VCaP (cell line): Measurements from ENCODE around the gene SLC4A1AP.
A peak's percentile ranks its signal among the peaks of the same experiment; 100 is the strongest.

Experiments used
- H3K27ac ChIP-seq: fragments of 450-650 bp; 2 replicates; pipeline ENCODE4 v1.5.1; 2017
- TF ChIP-seq, protein P1 (sequence below): fragments of 450-650 bp; conservative IDR thresholded peaks from 2 replicates; pipeline ENCODE4 v1.5.1; 2017; ENCODE audit warnings: mild to moderate bottlenecking, moderate library complexity

Gene SLC4A1AP

GRCh38 chr2:27655155-27655951 lies 8.3 kb upstream of the SLC4A1AP start:
- no peak overlapping the region for H3K27ac ChIP-seq
- TF ChIP-seq, protein P1, sequence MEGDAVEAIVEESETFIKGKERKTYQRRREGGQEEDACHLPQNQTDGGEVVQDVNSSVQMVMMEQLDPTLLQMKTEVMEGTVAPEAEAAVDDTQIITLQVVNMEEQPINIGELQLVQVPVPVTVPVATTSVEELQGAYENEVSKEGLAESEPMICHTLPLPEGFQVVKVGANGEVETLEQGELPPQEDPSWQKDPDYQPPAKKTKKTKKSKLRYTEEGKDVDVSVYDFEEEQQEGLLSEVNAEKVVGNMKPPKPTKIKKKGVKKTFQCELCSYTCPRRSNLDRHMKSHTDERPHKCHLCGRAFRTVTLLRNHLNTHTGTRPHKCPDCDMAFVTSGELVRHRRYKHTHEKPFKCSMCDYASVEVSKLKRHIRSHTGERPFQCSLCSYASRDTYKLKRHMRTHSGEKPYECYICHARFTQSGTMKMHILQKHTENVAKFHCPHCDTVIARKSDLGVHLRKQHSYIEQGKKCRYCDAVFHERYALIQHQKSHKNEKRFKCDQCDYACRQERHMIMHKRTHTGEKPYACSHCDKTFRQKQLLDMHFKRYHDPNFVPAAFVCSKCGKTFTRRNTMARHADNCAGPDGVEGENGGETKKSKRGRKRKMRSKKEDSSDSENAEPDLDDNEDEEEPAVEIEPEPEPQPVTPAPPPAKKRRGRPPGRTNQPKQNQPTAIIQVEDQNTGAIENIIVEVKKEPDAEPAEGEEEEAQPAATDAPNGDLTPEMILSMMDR, result no peak

GRCh38 chr2:27661371-27661770 lies 2.3 kb upstream of the SLC4A1AP start:
- TF ChIP-seq, protein P1, result no peak
- no peak overlapping the region for H3K27ac ChIP-seq

- TF ChIP-seq, protein P1, result no peak
- H3K27ac ChIP-seq, result peak overlapping the region; percentile 93
These were observed 475 bp downstream of the SLC4A1AP start for GRCh38 chr2:27664154-27664574.

DNA sequence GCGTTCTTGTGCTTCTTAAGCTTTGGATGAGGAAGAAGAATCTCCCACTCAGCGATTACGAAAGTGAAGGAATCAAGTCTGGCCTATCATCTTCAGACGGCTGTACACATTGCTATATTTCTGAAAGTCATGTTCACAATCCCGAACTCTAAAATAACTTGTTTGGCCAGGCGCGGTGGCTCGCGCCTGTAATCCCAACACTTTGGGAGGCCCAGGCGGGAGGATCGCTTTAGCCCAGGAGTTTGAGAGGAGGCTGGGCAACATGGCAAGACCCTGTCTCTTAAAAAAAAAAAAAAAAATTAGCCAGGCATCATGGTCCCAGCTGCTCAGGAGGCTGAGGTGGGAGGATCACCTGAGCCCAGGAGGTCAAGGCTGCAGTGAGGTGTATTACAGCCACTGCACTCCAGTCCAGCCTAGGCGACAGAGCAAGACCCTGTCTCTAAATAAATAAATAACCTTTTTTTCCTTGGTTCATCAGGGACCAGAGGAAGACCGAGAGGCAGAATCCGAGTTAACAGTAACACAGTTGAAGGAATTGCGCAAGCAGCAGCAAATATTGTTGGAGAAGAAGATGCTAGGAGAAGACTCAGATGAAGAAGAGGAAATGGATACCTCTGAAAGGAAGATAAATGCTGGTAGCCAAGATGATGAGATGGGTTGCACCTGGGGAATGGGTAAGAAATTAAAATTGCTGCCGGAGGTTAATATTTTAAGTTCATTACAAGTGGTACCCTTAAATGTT lies 1.1 kb downstream of the SLC4A1AP start:
- TF ChIP-seq, protein P1, result no peak
- peak overlapping the region; percentile 93; the same call in 1 of the 2 replicates for H3K27ac ChIP-seq

DNA sequence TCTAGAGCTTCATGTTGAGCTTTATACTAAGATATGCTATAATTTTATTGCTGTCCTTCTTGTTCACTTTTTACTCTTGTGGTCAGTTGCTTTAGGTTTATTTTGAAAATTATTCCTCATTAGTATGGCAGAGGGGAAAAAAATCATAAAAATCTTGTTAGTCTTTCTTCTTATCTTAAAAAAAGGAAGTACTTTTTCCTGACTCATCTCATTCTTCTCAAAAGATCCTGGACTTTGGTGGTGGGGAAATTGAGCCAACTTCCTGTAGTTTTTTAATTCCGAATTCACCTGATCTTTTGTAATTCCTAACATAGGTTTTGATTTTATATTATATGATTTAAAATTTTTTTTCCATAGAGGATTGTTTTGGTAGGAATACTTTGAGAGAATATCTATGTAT lies 3.8 kb downstream of the SLC4A1AP start:
- no peak overlapping the region for H3K27ac ChIP-seq
- TF ChIP-seq, protein P1, result no peak

- no peak overlapping the region for H3K27ac ChIP-seq
- TF ChIP-seq, protein P1, result no peak
These were observed 7.5 kb downstream of the SLC4A1AP start for GRCh38 chr2:27671235-27671634.

GRCh38 chr2:27672723-27673486 lies 9.2 kb downstream of the SLC4A1AP start:
- no peak overlapping the region for H3K27ac ChIP-seq

More at GRCh38 chr2:27672723-27673486, 9.2 kb downstream of the SLC4A1AP start:
- TF ChIP-seq, protein P1, result no peak
